Measurements from ENCODE around the gene MYO7A.

DNA sequence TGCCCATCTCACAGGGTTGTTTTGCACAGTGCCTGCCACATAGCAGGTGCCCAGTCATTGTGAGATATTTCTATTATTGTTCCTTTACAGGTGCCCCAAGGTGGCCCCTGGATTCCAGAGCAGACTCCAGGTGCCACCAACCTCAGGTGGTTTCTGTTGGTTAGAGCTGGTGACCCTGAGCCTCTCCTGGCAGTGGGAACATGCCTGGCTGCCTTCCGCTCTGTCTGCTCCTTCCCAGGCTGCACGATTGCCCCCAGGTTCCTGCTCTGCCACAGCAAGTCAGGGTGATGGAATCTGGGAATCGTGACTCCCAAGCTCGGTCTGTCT is 38.0 kb upstream of the MYO7A start:
- TF ChIP-seq, protein P1, sequence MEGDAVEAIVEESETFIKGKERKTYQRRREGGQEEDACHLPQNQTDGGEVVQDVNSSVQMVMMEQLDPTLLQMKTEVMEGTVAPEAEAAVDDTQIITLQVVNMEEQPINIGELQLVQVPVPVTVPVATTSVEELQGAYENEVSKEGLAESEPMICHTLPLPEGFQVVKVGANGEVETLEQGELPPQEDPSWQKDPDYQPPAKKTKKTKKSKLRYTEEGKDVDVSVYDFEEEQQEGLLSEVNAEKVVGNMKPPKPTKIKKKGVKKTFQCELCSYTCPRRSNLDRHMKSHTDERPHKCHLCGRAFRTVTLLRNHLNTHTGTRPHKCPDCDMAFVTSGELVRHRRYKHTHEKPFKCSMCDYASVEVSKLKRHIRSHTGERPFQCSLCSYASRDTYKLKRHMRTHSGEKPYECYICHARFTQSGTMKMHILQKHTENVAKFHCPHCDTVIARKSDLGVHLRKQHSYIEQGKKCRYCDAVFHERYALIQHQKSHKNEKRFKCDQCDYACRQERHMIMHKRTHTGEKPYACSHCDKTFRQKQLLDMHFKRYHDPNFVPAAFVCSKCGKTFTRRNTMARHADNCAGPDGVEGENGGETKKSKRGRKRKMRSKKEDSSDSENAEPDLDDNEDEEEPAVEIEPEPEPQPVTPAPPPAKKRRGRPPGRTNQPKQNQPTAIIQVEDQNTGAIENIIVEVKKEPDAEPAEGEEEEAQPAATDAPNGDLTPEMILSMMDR (IDR thresholded peaks at IDR 0.05): no peak
- TF ChIP-seq ZFX (IDR thresholded peaks at IDR 0.05; ENCODE audit: borderline replicate concordance): no peak
